ENCODE results near the gene ESAM.

ESAM gene

DNA sequence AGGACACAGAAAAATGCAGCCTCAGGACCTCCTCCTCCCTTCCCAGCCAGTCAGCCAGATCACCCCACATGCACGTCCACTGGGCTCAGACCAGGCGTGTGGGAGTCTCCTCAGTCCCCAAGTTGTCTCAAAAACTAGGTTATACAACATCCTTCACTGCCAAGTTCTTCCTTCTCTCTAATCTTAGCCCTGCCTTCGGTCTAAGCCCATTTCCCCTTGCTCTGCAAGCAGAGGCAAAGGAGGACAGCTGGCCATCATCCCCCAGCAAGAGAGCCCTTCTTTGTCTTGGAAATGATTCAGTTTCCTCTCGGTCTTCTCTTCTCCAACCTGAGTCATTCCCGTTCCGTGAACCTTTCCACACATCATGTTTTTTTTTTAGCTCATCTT, 36.4 kb downstream of the ESAM start:
- Histone ChIP-seq H3K27me3 (ENCODE audit: insufficient read depth, poor library complexity, severe bottlenecking) (peaks cover 2% of the 10 kb centered on the region), H3K4me3 (replicated peaks; ENCODE audit: insufficient read depth, low read length) (no peak overlapping the region), H3K27ac (replicated peaks) (no peak overlapping the region)
- peak in 1 of 2 experiments; percentile 20 for DNase-seq (ENCODE audit: low read depth in 1 of 2, low spot score in 1 of 2)
- TF ChIP-seq POLR2AphosphoS5 (IDR thresholded peaks at IDR 0.05; ENCODE audit: low read depth) (no peak), GABPA (IDR thresholded peaks at IDR 0.05; ENCODE audit: low read depth) (no peak), CTCF (IDR thresholded peaks at IDR 0.05; ENCODE audit: insufficient read depth, low read length) (no peak), REST (IDR thresholded peaks at IDR 0.05; ENCODE audit: insufficient replicate concordance, low read depth) (no peak), SPI1 (IDR thresholded peaks at IDR 0.05; ENCODE audit: borderline replicate concordance, low read depth) (no peak)

DNA sequence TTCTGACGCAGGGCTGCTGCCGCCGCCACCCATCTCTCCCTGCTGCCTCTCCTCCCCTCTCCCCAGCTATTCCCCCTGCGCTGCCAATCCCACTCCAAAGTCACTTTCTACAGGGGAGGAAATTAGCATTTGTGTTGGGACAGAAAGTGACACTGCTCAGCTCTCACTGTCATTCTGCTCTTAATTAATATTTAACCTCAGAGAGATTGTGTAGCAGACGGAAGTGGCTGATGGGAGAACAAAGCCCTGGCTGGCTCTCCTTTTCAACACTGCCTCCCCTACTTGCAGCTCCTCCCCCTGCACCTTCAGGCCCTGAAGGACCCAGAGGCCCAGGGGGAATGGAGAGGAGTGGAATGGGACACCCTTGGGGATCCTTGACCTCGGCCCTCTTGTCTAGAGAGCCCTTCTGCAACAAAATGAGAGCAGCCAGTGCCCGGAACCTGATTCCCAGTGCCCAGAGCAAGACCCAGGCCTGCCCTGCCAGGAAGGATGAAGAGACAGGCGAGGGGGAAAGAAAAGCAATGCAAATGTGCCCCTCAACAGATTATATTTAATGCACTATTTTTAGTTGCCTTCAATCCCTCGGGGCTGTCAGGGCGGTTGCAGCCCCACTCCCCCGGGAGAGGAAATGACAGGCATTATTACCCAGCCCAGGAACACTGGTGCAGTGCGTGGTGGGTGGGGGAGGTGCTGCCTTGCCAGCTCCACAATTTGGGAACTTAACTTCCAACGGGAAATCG, 36.9 kb downstream of the ESAM start:
- no peak for DNase-seq (ENCODE audit: low read depth in 1 of 2, low spot score in 1 of 2)
- H3K27me3 ChIP-seq (ENCODE audit: insufficient read depth, poor library complexity, severe bottlenecking) = peaks cover 4% of the 10 kb centered on the region
- no peak for TF ChIP-seq GABPA (IDR thresholded peaks at IDR 0.05; ENCODE audit: low read depth)
- TF ChIP-seq REST (IDR thresholded peaks at IDR 0.05; ENCODE audit: insufficient replicate concordance, low read depth) = no peak
- no peak for TF ChIP-seq POLR2AphosphoS5 (IDR thresholded peaks at IDR 0.05; ENCODE audit: low read depth)
- TF ChIP-seq SPI1 (IDR thresholded peaks at IDR 0.05; ENCODE audit: borderline replicate concordance, low read depth) = no peak
- no peak for TF ChIP-seq CTCF (IDR thresholded peaks at IDR 0.05; ENCODE audit: insufficient read depth, low read length)
- H3K27ac ChIP-seq (replicated peaks) = no peak overlapping the region
- H3K4me3 ChIP-seq (replicated peaks; ENCODE audit: insufficient read depth, low read length) = no peak overlapping the region

DNA sequence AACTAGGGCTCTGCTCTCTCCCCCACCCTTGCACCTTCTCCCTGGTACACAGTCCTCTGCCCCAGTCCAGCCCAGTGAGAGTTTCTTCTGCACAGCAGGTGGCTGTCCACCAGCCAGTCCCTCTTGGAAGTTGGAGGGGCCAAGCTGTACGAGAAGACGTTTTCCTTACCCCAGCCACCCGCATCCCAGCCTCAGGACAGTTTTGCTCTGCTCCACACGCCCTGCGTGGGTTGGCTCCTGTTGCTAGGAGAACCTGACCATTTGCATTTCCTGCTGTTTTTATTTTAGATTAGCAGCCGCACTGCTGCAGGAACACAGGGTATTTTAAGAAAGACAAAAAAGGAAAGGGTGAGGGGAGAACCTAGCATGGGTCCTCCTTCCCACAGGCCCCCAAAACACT, 39.9 kb downstream of the ESAM start:
- no peak for TF ChIP-seq SPI1 (IDR thresholded peaks at IDR 0.05; ENCODE audit: borderline replicate concordance, low read depth)
- no peak for TF ChIP-seq REST (IDR thresholded peaks at IDR 0.05; ENCODE audit: insufficient replicate concordance, low read depth)
- no peak for TF ChIP-seq GABPA (IDR thresholded peaks at IDR 0.05; ENCODE audit: low read depth)
- DNase-seq (ENCODE audit: low read depth in 1 of 2, low spot score in 1 of 2) = no peak
- Histone ChIP-seq H3K27ac (replicated peaks) (no peak overlapping the region), H3K4me3 (replicated peaks; ENCODE audit: insufficient read depth, low read length) (no peak overlapping the region), H3K27me3 (ENCODE audit: insufficient read depth, poor library complexity, severe bottlenecking) (peaks cover 30% of the 10 kb centered on the region)
